ENCODE results near the gene SRA1. TPM values are rescaled to one million over a fixed set of nuclear protein-coding genes. Genes with fewer than 3 reads are reported as not detected.

The SRA1 gene
- total and polyA plus RNA-seq, 4 donors, result 23.3 to 53.3 (median 40.2) TPM

GRCh38 chr5:140575309-140575708 is 18.0 kb upstream of the SRA1 start:
- no peak for DNase-seq (ENCODE audit: low read depth in 4 of 6, low spot score in 6 of 6)
- Histone ChIP-seq H3K27me3 (ENCODE audit: control insufficient read depth, insufficient read depth, low read length) (no peaks in the 10 kb centered on the region), H3K4me3 (ENCODE audit: low read depth, low read length) (no peak overlapping the region), H3K27ac (ENCODE audit: low read depth, low read length) (no peak overlapping the region), H3K9me3 (ENCODE audit: control insufficient read depth, insufficient read depth, low read length) (no peaks in the 10 kb centered on the region), H3K36me3 (ENCODE audit: control insufficient read depth, insufficient read depth, low read length) (peaks cover 2% of the 10 kb centered on the region), H3K4me1 (ENCODE audit: control insufficient read depth, insufficient read depth, low read length) (no peaks in the 10 kb centered on the region)
- WGBS (ENCODE audit: insufficient coverage), result 89% methylated on average over 4 of the region's 8 CpGs

GRCh38 chr5:140574165-140574564 is 16.9 kb upstream of the SRA1 start:
- no peak overlapping the region for H3K27ac ChIP-seq (ENCODE audit: low read depth, low read length)
- H3K4me3 ChIP-seq (ENCODE audit: low read depth, low read length), result no peak overlapping the region
- H3K9me3 ChIP-seq (ENCODE audit: control insufficient read depth, insufficient read depth, low read length), result no peaks in the 10 kb centered on the region
- no peaks in the 10 kb centered on the region for H3K27me3 ChIP-seq (ENCODE audit: control insufficient read depth, insufficient read depth, low read length)
- no peak for DNase-seq (ENCODE audit: low read depth in 4 of 6, low spot score in 6 of 6)
- H3K4me1 ChIP-seq (ENCODE audit: control insufficient read depth, insufficient read depth, low read length), result peaks cover 3% of the 10 kb centered on the region
- 100% methylated on average over 1 of the region's 3 CpGs for WGBS (ENCODE audit: insufficient coverage)
- peaks cover 8% of the 10 kb centered on the region for H3K36me3 ChIP-seq (ENCODE audit: control insufficient read depth, insufficient read depth, low read length)

GRCh38 chr5:140573683-140574082 is 16.4 kb upstream of the SRA1 start:
- H3K4me1 ChIP-seq (ENCODE audit: control insufficient read depth, insufficient read depth, low read length), result peaks cover 3% of the 10 kb centered on the region
- peaks cover 9% of the 10 kb centered on the region for H3K36me3 ChIP-seq (ENCODE audit: control insufficient read depth, insufficient read depth, low read length)
- no peaks in the 10 kb centered on the region for H3K9me3 ChIP-seq (ENCODE audit: control insufficient read depth, insufficient read depth, low read length)
- H3K27ac ChIP-seq (ENCODE audit: low read depth, low read length), result no peak overlapping the region
- DNase-seq (ENCODE audit: low read depth in 4 of 6, low spot score in 6 of 6), result no peak
- H3K27me3 ChIP-seq (ENCODE audit: control insufficient read depth, insufficient read depth, low read length), result no peaks in the 10 kb centered on the region
- no peak overlapping the region for H3K4me3 ChIP-seq (ENCODE audit: low read depth, low read length)
- WGBS (ENCODE audit: insufficient coverage), result 87% methylated on average over 7 of the region's 7 CpGs

- 89% methylated on average over 3 of the region's 5 CpGs for WGBS (ENCODE audit: insufficient coverage)
- no peak overlapping the region for H3K27ac ChIP-seq (ENCODE audit: low read depth, low read length)
- H3K4me1 ChIP-seq (ENCODE audit: control insufficient read depth, insufficient read depth, low read length), result peaks cover 6% of the 10 kb centered on the region
- peaks cover 35% of the 10 kb centered on the region for H3K36me3 ChIP-seq (ENCODE audit: control insufficient read depth, insufficient read depth, low read length)
- no peak for DNase-seq (ENCODE audit: low read depth in 4 of 6, low spot score in 6 of 6)
- no peak overlapping the region for H3K4me3 ChIP-seq (ENCODE audit: low read depth, low read length)
- H3K27me3 ChIP-seq (ENCODE audit: control insufficient read depth, insufficient read depth, low read length), result no peaks in the 10 kb centered on the region
- no peaks in the 10 kb centered on the region for H3K9me3 ChIP-seq (ENCODE audit: control insufficient read depth, insufficient read depth, low read length)
These were observed 13.8 kb upstream of the SRA1 start for GRCh38 chr5:140571105-140571504.

GRCh38 chr5:140570488-140570887 is 13.2 kb upstream of the SRA1 start:
- no peaks in the 10 kb centered on the region for H3K27me3 ChIP-seq (ENCODE audit: control insufficient read depth, insufficient read depth, low read length)
- H3K4me3 ChIP-seq (ENCODE audit: low read depth, low read length), result no peak overlapping the region
- no peak overlapping the region for H3K27ac ChIP-seq (ENCODE audit: low read depth, low read length)
- H3K4me1 ChIP-seq (ENCODE audit: control insufficient read depth, insufficient read depth, low read length), result peaks cover 12% of the 10 kb centered on the region
- 100% methylated on average over 1 of the region's 1 CpG for WGBS (ENCODE audit: insufficient coverage)
- DNase-seq (ENCODE audit: low read depth in 4 of 6, low spot score in 6 of 6), result no peak
- H3K9me3 ChIP-seq (ENCODE audit: control insufficient read depth, insufficient read depth, low read length), result no peaks in the 10 kb centered on the region
- H3K36me3 ChIP-seq (ENCODE audit: control insufficient read depth, insufficient read depth, low read length), result peaks cover 36% of the 10 kb centered on the region

GRCh38 chr5:140570058-140570457 is 12.8 kb upstream of the SRA1 start:
- Histone ChIP-seq H3K27ac (ENCODE audit: low read depth, low read length) (no peak overlapping the region), H3K4me3 (ENCODE audit: low read depth, low read length) (no peak overlapping the region), H3K9me3 (ENCODE audit: control insufficient read depth, insufficient read depth, low read length) (no peaks in the 10 kb centered on the region), H3K36me3 (ENCODE audit: control insufficient read depth, insufficient read depth, low read length) (peaks cover 36% of the 10 kb centered on the region), H3K27me3 (ENCODE audit: control insufficient read depth, insufficient read depth, low read length) (no peaks in the 10 kb centered on the region), H3K4me1 (ENCODE audit: control insufficient read depth, insufficient read depth, low read length) (peaks cover 12% of the 10 kb centered on the region)
- no peak for DNase-seq (ENCODE audit: low read depth in 4 of 6, low spot score in 6 of 6)
- 84% methylated on average over 4 of the region's 4 CpGs for WGBS (ENCODE audit: insufficient coverage)

- Histone ChIP-seq H3K4me1 (ENCODE audit: control insufficient read depth, insufficient read depth, low read length) (peaks cover 12% of the 10 kb centered on the region), H3K36me3 (ENCODE audit: control insufficient read depth, insufficient read depth, low read length) (peaks cover 36% of the 10 kb centered on the region), H3K9me3 (ENCODE audit: control insufficient read depth, insufficient read depth, low read length) (no peaks in the 10 kb centered on the region), H3K27me3 (ENCODE audit: control insufficient read depth, insufficient read depth, low read length) (no peaks in the 10 kb centered on the region), H3K4me3 (ENCODE audit: low read depth, low read length) (no peak overlapping the region), H3K27ac (ENCODE audit: low read depth, low read length) (no peak overlapping the region)
- no peak for DNase-seq (ENCODE audit: low read depth in 4 of 6, low spot score in 6 of 6)
- 93% methylated on average over 2 of the region's 4 CpGs for WGBS (ENCODE audit: insufficient coverage)
These were observed 11.9 kb upstream of the SRA1 start for GRCh38 chr5:140569197-140569596.

- H3K4me3 ChIP-seq (ENCODE audit: low read depth, low read length), result no peak overlapping the region
- H3K4me1 ChIP-seq (ENCODE audit: control insufficient read depth, insufficient read depth, low read length), result peaks cover 18% of the 10 kb centered on the region
- no peak overlapping the region for H3K27ac ChIP-seq (ENCODE audit: low read depth, low read length)
- WGBS (ENCODE audit: insufficient coverage), result 98% methylated on average over 2 of the region's 2 CpGs
- H3K9me3 ChIP-seq (ENCODE audit: control insufficient read depth, insufficient read depth, low read length), result no peaks in the 10 kb centered on the region
- DNase-seq (ENCODE audit: low read depth in 4 of 6, low spot score in 6 of 6), result no peak
- H3K36me3 ChIP-seq (ENCODE audit: control insufficient read depth, insufficient read depth, low read length), result peaks cover 36% of the 10 kb centered on the region
- H3K27me3 ChIP-seq (ENCODE audit: control insufficient read depth, insufficient read depth, low read length), result no peaks in the 10 kb centered on the region
These were observed 11.3 kb upstream of the SRA1 start for GRCh38 chr5:140568443-140569063.

- 99% methylated on average over 11 of the region's 13 CpGs for WGBS (ENCODE audit: insufficient coverage)
- peaks cover 25% of the 10 kb centered on the region for H3K4me1 ChIP-seq (ENCODE audit: control insufficient read depth, insufficient read depth, low read length)
These were observed 10.6 kb upstream of the SRA1 start for GRCh38 chr5:140567871-140568270.

GRCh38 chr5:140567136-140567818 is 10.0 kb upstream of the SRA1 start:
- Histone ChIP-seq H3K27ac (ENCODE audit: low read depth, low read length) (no peak overlapping the region), H3K4me1 (ENCODE audit: control insufficient read depth, insufficient read depth, low read length) (peaks cover 29% of the 10 kb centered on the region), H3K36me3 (ENCODE audit: control insufficient read depth, insufficient read depth, low read length) (peaks cover 39% of the 10 kb centered on the region), H3K9me3 (ENCODE audit: control insufficient read depth, insufficient read depth, low read length) (no peaks in the 10 kb centered on the region), H3K27me3 (ENCODE audit: control insufficient read depth, insufficient read depth, low read length) (no peaks in the 10 kb centered on the region), H3K4me3 (ENCODE audit: low read depth, low read length) (no peak overlapping the region)
- no peak for DNase-seq (ENCODE audit: low read depth in 4 of 6, low spot score in 6 of 6)
- WGBS (ENCODE audit: insufficient coverage), result 85% methylated on average over 20 of the region's 22 CpGs

More at GRCh38 chr5:140567871-140568270, 10.6 kb upstream of the SRA1 start:
- Histone ChIP-seq H3K9me3 (ENCODE audit: control insufficient read depth, insufficient read depth, low read length) (no peaks in the 10 kb centered on the region), H3K27me3 (ENCODE audit: control insufficient read depth, insufficient read depth, low read length) (no peaks in the 10 kb centered on the region), H3K27ac (ENCODE audit: low read depth, low read length) (no peak overlapping the region), H3K4me3 (ENCODE audit: low read depth, low read length) (no peak overlapping the region), H3K36me3 (ENCODE audit: control insufficient read depth, insufficient read depth, low read length) (peaks cover 36% of the 10 kb centered on the region)
- no peak for DNase-seq (ENCODE audit: low read depth in 4 of 6, low spot score in 6 of 6)

All from spinal cord (tissue), 10 donors.